HCT116 (cell line): ENCODE results near the gene LRRC3C. TPM values are rescaled to one million over a fixed set of nuclear protein-coding genes. Genes with fewer than 3 reads are reported as not detected.

Experiments
- ATAC-seq: fragments of 200-7000 bp; cut with Tn5 transposase; 2 replicates; pipeline ENCODE4 v1.9.1; 2020; ENCODE audit warnings: mild to moderate bottlenecking, moderate library complexity
- BruUV-seq: library from RNA; stranded (reverse); fragments of 400-500 nt; replicated peaks from 2 replicates; lab custom pipeline; 2021; lab: Mats Ljungman, UMichigan
- CTCF ChIA-PET: fragments of 300-600 bp; sonication (Branson Sonifier 250); formaldehyde crosslinking; loops from one replicate; lab custom pipeline; 2021; ENCODE audit warnings: antibody characterized with exemption; lab: Charles Lee
- POLR2A ChIA-PET: fragments of 300-600, 350-600 bp; sonication (Branson Sonifier 250); formaldehyde crosslinking; loops from one replicate; lab custom pipeline; 2021; ENCODE audit warnings: antibody characterized with exemption; lab: Charles Lee
- RAD21 ChIA-PET, 2 experiments: fragments of 300-600 bp; sonication (Branson Sonifier 250); formaldehyde crosslinking; loops; one replicate each; lab custom pipeline; 2023; ENCODE audit warnings: low total read pairs in 2 of 2; ENCODE audit not compliant: uncharacterized antibody in 2 of 2, unreplicated experiment in 2 of 2, low non-redundant PET in 1 of 2; lab: Charles Lee
- DNase-seq: peaks from one replicate; pipeline ENCODE4 v3.0.0-alpha.2; 2010; ENCODE audit warnings: low read depth, low spot score
- H2AFZ ChIP-seq: fragments of 200-600 bp; shearing (Covaris generic), sonication (generic); 2 replicates; pipeline ENCODE4 v1.6.1; 2017; ENCODE audit warnings: low read depth, mixed run types, mixed read lengths, antibody characterized with exemption, low read length; ENCODE audit not compliant: poor library complexity, severe bottlenecking
- H3K27ac ChIP-seq: 2 replicates; pipeline ENCODE4 v1.5.1; 2012; ENCODE audit warnings: low read depth, low read length
- H3K27me3 ChIP-seq: fragments of 200-600 bp; sonication (generic); 2 replicates; pipeline ENCODE4 v1.6.1; 2016; ENCODE audit warnings: mixed run types, low read length, mixed read lengths; ENCODE audit not compliant: insufficient read depth
- H3K36me3 ChIP-seq, 2 experiments: fragments of 200-500 bp in 1 of 2; fragments of 200-600 bp in 1 of 2; sonication (Bioruptor generic) in 1 of 2; sonication (generic) in 1 of 2; 2 replicates each; pipeline versions ENCODE4 v1.5.1 to v1.6.1; 2014 to 2016; ENCODE audit warnings: low read length in 2 of 2, inconsistent platforms in 1 of 2, mixed read lengths in 1 of 2, mixed run types in 1 of 2; ENCODE audit not compliant: insufficient read depth in 2 of 2, control insufficient read depth in 1 of 2
- H3K4me1 ChIP-seq, 2 experiments: fragments of 200-600 bp in 1 of 2; sonication (generic) in 1 of 2; 2 replicates each; pipeline versions ENCODE4 v1.5.1 to v1.6.1; 2012 to 2017; ENCODE audit warnings: low read length in 2 of 2, inconsistent platforms in 1 of 2, mild to moderate bottlenecking in 1 of 2, mixed read lengths in 1 of 2, mixed run types in 1 of 2, moderate library complexity in 1 of 2; ENCODE audit not compliant: insufficient read depth in 2 of 2, control insufficient read depth in 1 of 2
- H3K4me2 ChIP-seq: fragments of 200-600 bp; sonication (generic); 2 replicates; pipeline ENCODE4 v1.6.1; 2017; ENCODE audit warnings: mixed run types, low read length, mixed read lengths
- H3K4me3 ChIP-seq, 2 experiments: fragments of 200-600 bp in 1 of 2; sonication (generic) in 1 of 2; replicated peaks in 1 of 2; 2 replicates each; pipeline ENCODE4 v1.5.1; 2011 to 2016; ENCODE audit warnings: low read length in 2 of 2, control low read depth in 1 of 2, low read depth in 1 of 2, mild to moderate bottlenecking in 1 of 2, mixed read lengths in 1 of 2, mixed run types in 1 of 2
- H3K79me2 ChIP-seq: fragments of 200-600 bp; sonication (generic); 2 replicates; pipeline ENCODE4 v1.6.1; 2017; ENCODE audit warnings: mild to moderate bottlenecking, mixed run types, low read length, moderate library complexity, mixed read lengths; ENCODE audit not compliant: insufficient read depth
- H3K9ac ChIP-seq: fragments of 200-600 bp; sonication (generic); 2 replicates; pipeline ENCODE4 v1.6.1; 2016; ENCODE audit warnings: low read length, mixed read lengths
- H3K9me2 ChIP-seq: fragments of 200-600 bp; sonication (generic), shearing (Covaris generic); 2 replicates; pipeline ENCODE4 v1.6.1; 2017; ENCODE audit warnings: mixed run types, mild to moderate bottlenecking, moderate library complexity; ENCODE audit not compliant: insufficient read depth
- H3K9me3 ChIP-seq, 2 experiments: fragments of 200-500 bp in 1 of 2; fragments of 200-600 bp in 1 of 2; sonication (Bioruptor generic) in 1 of 2; sonication (generic) in 1 of 2; 2 replicates each; pipeline ENCODE4 v1.6.1; 2014 to 2017; ENCODE audit warnings: low read length in 2 of 2, mixed read lengths in 2 of 2, inconsistent platforms in 1 of 2, low read depth in 1 of 2, mild to moderate bottlenecking in 1 of 2, mixed run types in 1 of 2, moderate library complexity in 1 of 2; ENCODE audit not compliant: control insufficient read depth in 1 of 2, insufficient read depth in 1 of 2
- H4K20me1 ChIP-seq: fragments of 200-600 bp; sonication (generic), shearing (Covaris generic); 2 replicates; pipeline ENCODE4 v1.6.1; 2017; ENCODE audit warnings: mixed run types, mild to moderate bottlenecking, moderate library complexity; ENCODE audit not compliant: insufficient read depth
- ATF3 ChIP-seq: IDR thresholded peaks from 2 replicates; pipeline ENCODE4 v1.6.1; 2012
- CBX3 ChIP-seq: IDR thresholded peaks from 2 replicates; pipeline ENCODE4 v1.6.1; 2012; ENCODE audit warnings: low read depth
- EZH2phosphoT487 ChIP-seq: fragments of 200-600 bp; IDR thresholded peaks from 2 replicates; pipeline ENCODE4 v1.6.1; 2018; ENCODE audit warnings: antibody characterized with exemption, borderline replicate concordance
- JUND ChIP-seq: IDR thresholded peaks from 2 replicates; pipeline ENCODE4 v1.6.1; 2012
- MAX ChIP-seq: IDR thresholded peaks from 2 replicates; pipeline ENCODE4 v1.6.1; 2012
- POLR2A ChIP-seq: IDR thresholded peaks from 2 replicates; pipeline ENCODE4 v1.7.0; 2011; ENCODE audit warnings: borderline replicate concordance; ENCODE audit not compliant: insufficient read depth, insufficient read length; ENCODE audit errors: extremely low read depth
- POLR2AphosphoS5 ChIP-seq: IDR thresholded peaks from 2 replicates; pipeline ENCODE4 v1.6.1; 2011; ENCODE audit warnings: mild to moderate bottlenecking, low read depth, low read length, moderate library complexity
- RAD21 ChIP-seq: IDR thresholded peaks from 2 replicates; pipeline ENCODE4 v1.6.1; 2012; ENCODE audit warnings: low read depth, mild to moderate bottlenecking
- SIN3A ChIP-seq: IDR thresholded peaks from 2 replicates; pipeline ENCODE4 v1.6.1; 2012; ENCODE audit warnings: low read depth
- SRF ChIP-seq: IDR thresholded peaks from 2 replicates; pipeline ENCODE4 v1.6.1; 2012; ENCODE audit warnings: low read depth
- YY1 ChIP-seq: IDR thresholded peaks from 2 replicates; pipeline ENCODE4 v1.6.1; 2011; ENCODE audit warnings: low read length, low read depth, moderate library complexity, mild to moderate bottlenecking; ENCODE audit not compliant: insufficient replicate concordance; ENCODE audit errors: extremely low read depth
- ZFX ChIP-seq: fragments of 450-650 bp; IDR thresholded peaks from 2 replicates; pipeline ENCODE4 v1.6.1; 2017
- ZNF274 ChIP-seq: fragments of 200-500 bp; sonication (Bioruptor generic); IDR thresholded peaks from 2 replicates; pipeline ENCODE4 v1.6.1; 2014; ENCODE audit warnings: mild to moderate bottlenecking, low read depth, low read length, inconsistent platforms
- intact Hi-C: fragments of 100-400 bp; cut with micrococcal nuclease; formaldehyde crosslinking; loops from 2 replicates; pipeline ENCODE4 v1.10.0; 2022
- total RNA-seq: library from RNA; stranded (reverse); gene quantifications from one replicate; pipeline ENCODE4 v1.2.1, GENCODE V29; 2021; ENCODE audit not compliant: unreplicated experiment

Gene LRRC3C
- total RNA-seq, 1 experiment from 2014 or later, result not detected

GRCh38 chr17:39894681-39895376 is 32.7 kb upstream of the LRRC3C start:
- DNase-seq (no peak), ATAC-seq (no peak)
- H3K9me3 ChIP-seq, result no peaks in the 10 kb centered on the region
- H4K20me1 ChIP-seq, result no peaks in the 10 kb centered on the region
- POLR2A ChIA-PET, result no interaction called here
- no peaks in the 10 kb centered on the region for H3K4me1 ChIP-seq
- no peak overlapping the region for H3K4me3 ChIP-seq
- CTCF ChIA-PET, result interaction anchor here (1.3 kb wide), 1 partner anchor 64 kb away, joined by 3 read pairs; no protein-coding TSS in a partner anchor
- H3K9me2 ChIP-seq, result no peaks in the 10 kb centered on the region
- H2AFZ ChIP-seq, result no peak overlapping the region
- H3K4me2 ChIP-seq, result no peak overlapping the region
- TF ChIP-seq POLR2AphosphoS5 (no peak), RAD21 (no peak), JUND (no peak), ATF3 (no peak), SIN3A (no peak), POLR2A (no peak), YY1 (no peak), ZFX (no peak), EZH2phosphoT487 (no peak), ZNF274 (no peak), CBX3 (no peak), MAX (no peak), SRF (no peak)
- no TSS peak for BruUV-seq
- H3K27me3 ChIP-seq, result no peaks in the 10 kb centered on the region
- no peaks in the 10 kb centered on the region for H3K36me3 ChIP-seq
- RAD21 ChIA-PET, result no interaction called here
- H3K79me2 ChIP-seq, result no peaks in the 10 kb centered on the region
- intact Hi-C loops, result no loop called here
- no peak overlapping the region for H3K27ac ChIP-seq
- no peak overlapping the region for H3K9ac ChIP-seq
